ENCODE measurements around the gene P4HTM. TPM values are rescaled to one million over a fixed set of nuclear protein-coding genes. Genes with fewer than 3 reads are reported as not detected.

P4HTM gene
- total and polyA plus RNA-seq, 2 of the 8 experiments (the other 6 are each of a cell fraction or from before 2014, with no cell fraction given), result 19.1 to 25.4 TPM

DNA sequence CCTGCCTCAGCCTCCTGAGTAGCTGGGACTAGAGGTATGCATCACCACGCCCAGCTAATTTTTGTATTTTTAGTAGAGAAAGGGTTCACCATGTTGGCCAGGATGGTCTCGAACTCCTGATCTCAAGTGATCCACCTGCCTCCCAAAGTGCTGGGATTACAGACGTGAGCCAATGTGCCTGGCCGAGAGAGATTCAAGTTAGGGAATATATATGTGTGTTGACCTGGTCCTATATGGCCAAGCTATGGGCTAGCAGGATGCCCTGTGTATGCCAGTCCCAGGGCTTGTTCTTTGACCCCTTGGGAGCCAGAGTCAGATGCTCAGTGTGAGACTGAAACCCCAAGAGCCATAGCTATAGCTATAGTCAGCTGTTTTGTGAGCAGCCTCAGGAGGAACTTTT, 33.7 kb downstream of the P4HTM start:
- no peak overlapping the region for H4K5ac ChIP-seq (ENCODE audit: insufficient read length, low read depth, low read length)
- H3K27me3 ChIP-seq (replicated peaks in 1 of 4; ENCODE audit: control insufficient read depth in 3 of 4, extremely low read depth in 1 of 4, insufficient read depth in 3 of 4, low read length in 3 of 4), result no peaks in the 10 kb centered on the region; a peak in 1 of 7 replicates
- no peak overlapping the region for H2BK5ac ChIP-seq (ENCODE audit: low read depth, low read length)
- H3K56ac ChIP-seq (replicated peaks; ENCODE audit: insufficient read length, low read depth, low read length), result no peak overlapping the region
- peaks cover 0 to 24% (median 13%) of the 10 kb centered on the region in 4 experiments; a peak in 6 of 7 replicates for H3K4me1 ChIP-seq (replicated peaks in 1 of 4; ENCODE audit: control insufficient read depth in 3 of 4, insufficient read depth in 4 of 4, low read length in 3 of 4)
- no peaks in the 10 kb centered on the region for H3K9me3 ChIP-seq (ENCODE audit: insufficient read depth in 2 of 2, low read depth in 1 of 2, low read length in 1 of 2)
- H4K91ac ChIP-seq (replicated peaks; ENCODE audit: insufficient read length, low read length), result no peak overlapping the region
- H2BK120ac ChIP-seq (replicated peaks; ENCODE audit: low read depth, low read length), result no peak overlapping the region
- WGBS, 2 experiments (ENCODE audit: extremely low coverage in 1 of 2, insufficient coverage in 1 of 2, insufficient read length in 1 of 2, insufficient replicate concordance in 2 of 2, low coverage in 1 of 2, low lambda C conversion rate in 2 of 2, missing lambda C conversion rate in 1 of 2), result 85% methylated on average over 4 of the region's 4 CpGs; no CpG with 5 or more reads in 1 of the 2 experiments
- H3K4me2 ChIP-seq (ENCODE audit: insufficient read depth in 1 of 2, low read depth in 2 of 2, low read length in 2 of 2), result no peak overlapping the region; a peak in 1 of 4 replicates
- no peak overlapping the region for H3K23ac ChIP-seq (ENCODE audit: insufficient read length)
- H3K4ac ChIP-seq (replicated peaks; ENCODE audit: insufficient read length, low read depth, low read length), result no peak overlapping the region
- H3K36me3 ChIP-seq (ENCODE audit: control insufficient read depth in 2 of 4, insufficient read depth in 4 of 4, low read length in 3 of 4), result peaks cover 32 to 50% (median 43%) of the 10 kb centered on the region in 4 experiments
- peaks cover 27% of the 10 kb centered on the region for H3K23me2 ChIP-seq (ENCODE audit: low read depth, low read length)
- H4K20me1 ChIP-seq (replicated peaks in 1 of 2; ENCODE audit: control insufficient read depth in 1 of 2, insufficient read depth in 2 of 2, low read length in 2 of 2), result peaks cover 8 to 18% of the 10 kb centered on the region in 2 experiments
- H3K79me1 ChIP-seq (ENCODE audit: low read depth, low read length), result peaks cover 10% of the 10 kb centered on the region
- H4K8ac ChIP-seq (ENCODE audit: extremely low read depth, insufficient read depth, low read length), result no peak overlapping the region; the same call in 1 of the 2 replicates
- H3K14ac ChIP-seq (ENCODE audit: insufficient read length), result no peak overlapping the region
- H2AFZ ChIP-seq (ENCODE audit: low read length), result no peak overlapping the region
- H3K18ac ChIP-seq (ENCODE audit: extremely low read depth, low read length), result no peak overlapping the region
- H2BK15ac ChIP-seq (ENCODE audit: low read length), result no peak overlapping the region
- H3K4me3 ChIP-seq (ENCODE audit: extremely low read depth in 1 of 4, insufficient read depth in 2 of 4, low read depth in 3 of 4, low read length in 4 of 4), result no peak overlapping the region
- H3K9ac ChIP-seq (replicated peaks in 1 of 4; ENCODE audit: extremely low read depth in 1 of 4, low read depth in 3 of 4, low read length in 3 of 4), result no peak overlapping the region
- no peak overlapping the region for H2BK20ac ChIP-seq (ENCODE audit: low read length)
- peaks cover 4 to 29% of the 10 kb centered on the region in 2 experiments; a peak in 3 of 4 replicates for H3K79me2 ChIP-seq (ENCODE audit: control insufficient read depth in 1 of 2, insufficient read depth in 2 of 2, low read length in 2 of 2)
- no peak overlapping the region for H2BK12ac ChIP-seq (ENCODE audit: low read depth, low read length)
- ChIA-PET POLR2A (ENCODE audit: partially characterized antibody) (interaction anchor here (0.6 to 33.9 kb wide), 11 partner anchors 9 to 427 kb away, joined by 3 to 1518 read pairs (median 41); partner anchors contain the start of genes DALRD3, P4HTM, QARS1 and QRICH1), CTCF (ENCODE audit: partially characterized antibody) (interaction anchor here (0.9 to 24.3 kb wide), 4 partner anchors 11 to 71 kb away, joined by 3 to 467 read pairs (median 34); partner anchors contain the start of genes P4HTM and QRICH1)
- H2AK5ac ChIP-seq (ENCODE audit: low read depth, low read length), result no peak overlapping the region
- FAIRE-seq, result no peak
- H3K27ac ChIP-seq (ENCODE audit: low read depth, low read length), result no peak overlapping the region
- DNase-seq (ENCODE audit: low read depth in 1 of 2, low spot score in 2 of 2), result no peak
- TF ChIP-seq SIRT6 (IDR thresholded peaks at IDR 0.05; ENCODE audit: low read length) (no peak), POLR2AphosphoS5 (IDR thresholded peaks at IDR 0.05; ENCODE audit: low read depth, low read length) (no peak; the same call in 1 of the 2 replicates), BRCA1 (IDR thresholded peaks at IDR 0.05; ENCODE audit: low read depth, low read length) (no peak), SP4 (IDR thresholded peaks at IDR 0.05; ENCODE audit: low read length) (no peak), CBX5 (IDR thresholded peaks at IDR 0.05; ENCODE audit: low read depth, low read length) (no peak), JUN (IDR thresholded peaks at IDR 0.05; ENCODE audit: low read depth, low read length) (no peak), CTBP2 (IDR thresholded peaks at IDR 0.05; ENCODE audit: borderline replicate concordance, insufficient read depth, insufficient read length, low read length) (no peak), SP1 (IDR thresholded peaks at IDR 0.05; ENCODE audit: low read depth, low read length) (no peak), SRF (IDR thresholded peaks at IDR 0.05; ENCODE audit: low read depth, low read length) (no peak), RAD21 (IDR thresholded peaks at IDR 0.05 in 1 of 2, conservative IDR thresholded peaks at IDR 0.05 in 1 of 2; ENCODE audit: low read depth in 2 of 2, low read length in 2 of 2) (no peak), TEAD4 (IDR thresholded peaks at IDR 0.05; ENCODE audit: low read depth, low read length) (no peak), BACH1 (IDR thresholded peaks at IDR 0.05; ENCODE audit: low read length) (no peak), SUZ12 (IDR thresholded peaks at IDR 0.05; ENCODE audit: low read length) (no peak), POLR2A (IDR thresholded peaks at IDR 0.05; ENCODE audit: control extremely low read depth in 1 of 2, low read depth in 2 of 2, low read length in 2 of 2) (no peak; a peak in 1 of 3 replicates), POU5F1 (IDR thresholded peaks at IDR 0.05; ENCODE audit: low read depth, low read length) (no peak)

Data from H1 (cell line).